HCT116 (cell line): ENCODE results near the gene ZNF512. TPM values are rescaled to one million over a fixed set of nuclear protein-coding genes. Genes with fewer than 3 reads are reported as not detected.

Experiments
- ATAC-seq: fragments of 200-7000 bp; cut with Tn5 transposase; 2 replicates; pipeline ENCODE4 v1.9.1; 2020; ENCODE audit warnings: mild to moderate bottlenecking, moderate library complexity
- BruUV-seq: library from RNA; stranded (reverse); fragments of 400-500 nt; replicated peaks from 2 replicates; lab custom pipeline; 2021; lab: Mats Ljungman, UMichigan
- CTCF ChIA-PET: fragments of 300-600 bp; sonication (Branson Sonifier 250); formaldehyde crosslinking; loops from one replicate; lab custom pipeline; 2021; ENCODE audit warnings: antibody characterized with exemption; lab: Charles Lee
- POLR2A ChIA-PET: fragments of 300-600, 350-600 bp; sonication (Branson Sonifier 250); formaldehyde crosslinking; loops from one replicate; lab custom pipeline; 2021; ENCODE audit warnings: antibody characterized with exemption; lab: Charles Lee
- RAD21 ChIA-PET, 2 experiments: fragments of 300-600 bp; sonication (Branson Sonifier 250); formaldehyde crosslinking; loops; one replicate each; lab custom pipeline; 2023; ENCODE audit warnings: low total read pairs in 2 of 2; ENCODE audit not compliant: uncharacterized antibody in 2 of 2, unreplicated experiment in 2 of 2, low non-redundant PET in 1 of 2; lab: Charles Lee
- DNase-seq: peaks from one replicate; pipeline ENCODE4 v3.0.0-alpha.2; 2010; ENCODE audit warnings: low read depth, low spot score
- H2AFZ ChIP-seq: fragments of 200-600 bp; shearing (Covaris generic), sonication (generic); 2 replicates; pipeline ENCODE4 v1.6.1; 2017; ENCODE audit warnings: low read depth, mixed run types, mixed read lengths, antibody characterized with exemption, low read length; ENCODE audit not compliant: poor library complexity, severe bottlenecking
- H3K27ac ChIP-seq: 2 replicates; pipeline ENCODE4 v1.5.1; 2012; ENCODE audit warnings: low read depth, low read length
- H3K27me3 ChIP-seq: fragments of 200-600 bp; sonication (generic); 2 replicates; pipeline ENCODE4 v1.6.1; 2016; ENCODE audit warnings: mixed run types, low read length, mixed read lengths; ENCODE audit not compliant: insufficient read depth
- H3K36me3 ChIP-seq, 2 experiments: fragments of 200-500 bp in 1 of 2; fragments of 200-600 bp in 1 of 2; sonication (Bioruptor generic) in 1 of 2; sonication (generic) in 1 of 2; 2 replicates each; pipeline versions ENCODE4 v1.5.1 to v1.6.1; 2014 to 2016; ENCODE audit warnings: low read length in 2 of 2, inconsistent platforms in 1 of 2, mixed read lengths in 1 of 2, mixed run types in 1 of 2; ENCODE audit not compliant: insufficient read depth in 2 of 2, control insufficient read depth in 1 of 2
- H3K4me1 ChIP-seq, 2 experiments: fragments of 200-600 bp in 1 of 2; sonication (generic) in 1 of 2; 2 replicates each; pipeline versions ENCODE4 v1.5.1 to v1.6.1; 2012 to 2017; ENCODE audit warnings: low read length in 2 of 2, inconsistent platforms in 1 of 2, mild to moderate bottlenecking in 1 of 2, mixed read lengths in 1 of 2, mixed run types in 1 of 2, moderate library complexity in 1 of 2; ENCODE audit not compliant: insufficient read depth in 2 of 2, control insufficient read depth in 1 of 2
- H3K4me2 ChIP-seq: fragments of 200-600 bp; sonication (generic); 2 replicates; pipeline ENCODE4 v1.6.1; 2017; ENCODE audit warnings: mixed run types, low read length, mixed read lengths
- H3K4me3 ChIP-seq, 2 experiments: fragments of 200-600 bp in 1 of 2; sonication (generic) in 1 of 2; replicated peaks in 1 of 2; 2 replicates each; pipeline ENCODE4 v1.5.1; 2011 to 2016; ENCODE audit warnings: low read length in 2 of 2, control low read depth in 1 of 2, low read depth in 1 of 2, mild to moderate bottlenecking in 1 of 2, mixed read lengths in 1 of 2, mixed run types in 1 of 2
- H3K79me2 ChIP-seq: fragments of 200-600 bp; sonication (generic); 2 replicates; pipeline ENCODE4 v1.6.1; 2017; ENCODE audit warnings: mild to moderate bottlenecking, mixed run types, low read length, moderate library complexity, mixed read lengths; ENCODE audit not compliant: insufficient read depth
- H3K9ac ChIP-seq: fragments of 200-600 bp; sonication (generic); 2 replicates; pipeline ENCODE4 v1.6.1; 2016; ENCODE audit warnings: low read length, mixed read lengths
- H3K9me2 ChIP-seq: fragments of 200-600 bp; sonication (generic), shearing (Covaris generic); 2 replicates; pipeline ENCODE4 v1.6.1; 2017; ENCODE audit warnings: mixed run types, mild to moderate bottlenecking, moderate library complexity; ENCODE audit not compliant: insufficient read depth
- H3K9me3 ChIP-seq, 2 experiments: fragments of 200-500 bp in 1 of 2; fragments of 200-600 bp in 1 of 2; sonication (Bioruptor generic) in 1 of 2; sonication (generic) in 1 of 2; 2 replicates each; pipeline ENCODE4 v1.6.1; 2014 to 2017; ENCODE audit warnings: low read length in 2 of 2, mixed read lengths in 2 of 2, inconsistent platforms in 1 of 2, low read depth in 1 of 2, mild to moderate bottlenecking in 1 of 2, mixed run types in 1 of 2, moderate library complexity in 1 of 2; ENCODE audit not compliant: control insufficient read depth in 1 of 2, insufficient read depth in 1 of 2
- H4K20me1 ChIP-seq: fragments of 200-600 bp; sonication (generic), shearing (Covaris generic); 2 replicates; pipeline ENCODE4 v1.6.1; 2017; ENCODE audit warnings: mixed run types, mild to moderate bottlenecking, moderate library complexity; ENCODE audit not compliant: insufficient read depth
- CBX3 ChIP-seq: IDR thresholded peaks from 2 replicates; pipeline ENCODE4 v1.6.1; 2012; ENCODE audit warnings: low read depth
- CEBPB ChIP-seq: IDR thresholded peaks from 2 replicates; pipeline ENCODE4 v1.6.1; 2012; ENCODE audit warnings: low read depth
- EGR1 ChIP-seq: IDR thresholded peaks from 2 replicates; pipeline ENCODE4 v1.6.1; 2012; ENCODE audit warnings: low read depth
- ELF1 ChIP-seq: IDR thresholded peaks from 2 replicates; pipeline ENCODE4 v1.6.1; 2012; ENCODE audit warnings: low read depth, borderline replicate concordance
- EZH2 ChIP-seq: fragments of 200-600 bp; sonication (generic); IDR thresholded peaks from 2 replicates; pipeline ENCODE4 v1.6.1; 2017; ENCODE audit warnings: antibody characterized with exemption, mixed run types
- EZH2phosphoT487 ChIP-seq: fragments of 200-600 bp; IDR thresholded peaks from 2 replicates; pipeline ENCODE4 v1.6.1; 2018; ENCODE audit warnings: antibody characterized with exemption, borderline replicate concordance
- FOSL1 ChIP-seq: IDR thresholded peaks from 2 replicates; pipeline ENCODE4 v1.6.1; 2012; ENCODE audit warnings: low read depth
- JUND ChIP-seq: IDR thresholded peaks from 2 replicates; pipeline ENCODE4 v1.6.1; 2012
- MAX ChIP-seq: IDR thresholded peaks from 2 replicates; pipeline ENCODE4 v1.6.1; 2012
- POLR2A ChIP-seq: IDR thresholded peaks from 2 replicates; pipeline ENCODE4 v1.7.0; 2011; ENCODE audit warnings: borderline replicate concordance; ENCODE audit not compliant: insufficient read depth, insufficient read length; ENCODE audit errors: extremely low read depth
- POLR2AphosphoS5 ChIP-seq: IDR thresholded peaks from 2 replicates; pipeline ENCODE4 v1.6.1; 2011; ENCODE audit warnings: mild to moderate bottlenecking, low read depth, low read length, moderate library complexity
- RAD21 ChIP-seq: IDR thresholded peaks from 2 replicates; pipeline ENCODE4 v1.6.1; 2012; ENCODE audit warnings: low read depth, mild to moderate bottlenecking
- SP1 ChIP-seq: IDR thresholded peaks from 2 replicates; pipeline ENCODE4 v1.6.1; 2012; ENCODE audit warnings: low read depth
- TCF7L2 ChIP-seq: IDR thresholded peaks from 2 replicates; pipeline ENCODE4 v1.7.0; 2011; ENCODE audit warnings: borderline replicate concordance, inconsistent platforms; ENCODE audit not compliant: insufficient read depth, insufficient read length; ENCODE audit errors: extremely low read depth
- YY1 ChIP-seq: IDR thresholded peaks from 2 replicates; pipeline ENCODE4 v1.6.1; 2011; ENCODE audit warnings: low read length, low read depth, moderate library complexity, mild to moderate bottlenecking; ENCODE audit not compliant: insufficient replicate concordance; ENCODE audit errors: extremely low read depth
- ZFX ChIP-seq: fragments of 450-650 bp; IDR thresholded peaks from 2 replicates; pipeline ENCODE4 v1.6.1; 2017
- intact Hi-C: fragments of 100-400 bp; cut with micrococcal nuclease; formaldehyde crosslinking; loops from 2 replicates; pipeline ENCODE4 v1.10.0; 2022
- total RNA-seq: library from RNA; stranded (reverse); gene quantifications from one replicate; pipeline ENCODE4 v1.2.1, GENCODE V29; 2021; ENCODE audit not compliant: unreplicated experiment
- TF ChIP-seq, protein P1 (sequence below): IDR thresholded peaks from 2 replicates; pipeline ENCODE4 v1.6.1; 2011; ENCODE audit warnings: mild to moderate bottlenecking, low read length, moderate library complexity; ENCODE audit not compliant: insufficient replicate concordance; ENCODE audit errors: extremely low read depth
- TF ChIP-seq, protein P2 (sequence below), 3 experiments: fragments of 200-600 bp in 1 of 3; sonication (generic) in 1 of 3; IDR thresholded peaks in 2 of 3; conservative IDR thresholded peaks in 1 of 3; 2 replicates each; pipeline ENCODE4 v1.5.1; 2012 to 2017; ENCODE audit warnings: low read depth in 2 of 3, low read length in 2 of 3, antibody characterized with exemption in 1 of 3, borderline replicate concordance in 1 of 3, control low read depth in 1 of 3, mild to moderate bottlenecking in 1 of 3, mixed read lengths in 1 of 3, mixed run types in 1 of 3, moderate library complexity in 1 of 3; ENCODE audit not compliant: insufficient read depth in 1 of 3
- TF ChIP-seq, protein P3 (sequence below): IDR thresholded peaks from 2 replicates; pipeline ENCODE4 v1.6.1; 2012; ENCODE audit warnings: low read depth

Gene ZNF512
- total RNA-seq, 1 experiment from 2014 or later, result 33.0 TPM

DNA sequence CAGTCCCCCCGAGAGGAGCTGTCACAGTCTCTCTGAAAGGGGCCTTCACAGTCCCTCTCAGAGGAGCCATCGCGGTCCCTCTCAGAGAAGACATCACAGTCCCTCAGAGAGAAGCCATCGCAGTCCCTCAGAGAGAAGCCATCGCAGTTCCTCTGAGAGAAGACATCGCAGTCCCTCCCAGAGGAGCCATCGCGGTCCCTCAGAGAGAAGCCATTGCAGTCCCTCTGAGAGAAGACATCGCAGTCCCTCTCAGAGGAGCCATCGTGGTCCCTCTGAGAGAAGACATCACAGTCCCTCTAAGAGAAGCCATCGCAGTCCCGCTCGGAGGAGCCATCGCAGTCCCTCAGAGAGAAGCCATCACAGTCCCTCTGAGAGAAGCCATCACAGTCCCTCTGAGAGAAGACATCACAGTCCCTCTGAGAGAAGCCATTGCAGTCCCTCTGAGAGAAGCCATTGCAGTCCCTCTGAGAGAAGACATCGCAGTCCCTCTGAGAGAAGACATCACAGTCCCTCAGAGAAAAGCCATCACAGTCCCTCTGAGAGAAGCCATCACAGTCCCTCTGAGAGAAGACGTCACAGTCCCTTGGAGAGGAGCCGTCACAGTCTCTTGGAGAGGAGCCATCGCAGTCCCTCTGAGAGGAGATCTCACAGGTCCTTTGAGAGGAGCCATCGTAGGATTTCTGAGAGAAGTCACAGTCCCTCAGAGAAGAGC is 1.3 kb upstream of the ZNF512 start:
- BruUV-seq, result no TSS peak
- Histone ChIP-seq H3K27ac (no peak overlapping the region), H3K27me3 (no peaks in the 10 kb centered on the region), H3K9me2 (no peaks in the 10 kb centered on the region), H3K4me3 (no peak overlapping the region), H3K4me1 (peaks cover 0 to 19% of the 10 kb centered on the region in 2 experiments; a peak in 2 of 4 replicates), H4K20me1 (no peaks in the 10 kb centered on the region), H3K79me2 (peaks cover 37% of the 10 kb centered on the region), H3K36me3 (no peaks in the 10 kb centered on the region), H3K4me2 (no peak overlapping the region), H3K9ac (no peak overlapping the region), H3K9me3 (no peaks in the 10 kb centered on the region; a peak in 1 of 4 replicates), H2AFZ (no peak overlapping the region)
- ChIA-PET CTCF (no interaction called here), POLR2A (interaction anchor here (1.3 kb wide), 1 partner anchor 55 kb away, joined by 4 read pairs; no protein-coding TSS in a partner anchor), RAD21 (no interaction called here)
- DNase-seq (no peak), ATAC-seq (no peak)
- intact Hi-C loops, result loop anchor here (10.0 kb wide), 1 partner anchor 157 kb away; the partner anchor contains the start of gene NRBP1
- TF ChIP-seq CEBPB, result no peak
- no peak for TF ChIP-seq FOSL1
- TF ChIP-seq POLR2A, result no peak
- TF ChIP-seq, protein P1, sequence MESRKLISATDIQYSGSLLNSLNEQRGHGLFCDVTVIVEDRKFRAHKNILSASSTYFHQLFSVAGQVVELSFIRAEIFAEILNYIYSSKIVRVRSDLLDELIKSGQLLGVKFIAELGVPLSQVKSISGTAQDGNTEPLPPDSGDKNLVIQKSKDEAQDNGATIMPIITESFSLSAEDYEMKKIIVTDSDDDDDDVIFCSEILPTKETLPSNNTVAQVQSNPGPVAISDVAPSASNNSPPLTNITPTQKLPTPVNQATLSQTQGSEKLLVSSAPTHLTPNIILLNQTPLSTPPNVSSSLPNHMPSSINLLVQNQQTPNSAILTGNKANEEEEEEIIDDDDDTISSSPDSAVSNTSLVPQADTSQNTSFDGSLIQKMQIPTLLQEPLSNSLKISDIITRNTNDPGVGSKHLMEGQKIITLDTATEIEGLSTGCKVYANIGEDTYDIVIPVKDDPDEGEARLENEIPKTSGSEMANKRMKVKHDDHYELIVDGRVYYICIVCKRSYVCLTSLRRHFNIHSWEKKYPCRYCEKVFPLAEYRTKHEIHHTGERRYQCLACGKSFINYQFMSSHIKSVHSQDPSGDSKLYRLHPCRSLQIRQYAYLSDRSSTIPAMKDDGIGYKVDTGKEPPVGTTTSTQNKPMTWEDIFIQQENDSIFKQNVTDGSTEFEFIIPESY, result no peak
- TF ChIP-seq TCF7L2, result no peak
- no peak for TF ChIP-seq EZH2
- no peak for TF ChIP-seq ZFX
- TF ChIP-seq ELF1, result no peak
- TF ChIP-seq MAX, result no peak
- TF ChIP-seq CBX3, result no peak
- no peak for TF ChIP-seq RAD21
- TF ChIP-seq POLR2AphosphoS5, result no peak
- TF ChIP-seq, protein P2, sequence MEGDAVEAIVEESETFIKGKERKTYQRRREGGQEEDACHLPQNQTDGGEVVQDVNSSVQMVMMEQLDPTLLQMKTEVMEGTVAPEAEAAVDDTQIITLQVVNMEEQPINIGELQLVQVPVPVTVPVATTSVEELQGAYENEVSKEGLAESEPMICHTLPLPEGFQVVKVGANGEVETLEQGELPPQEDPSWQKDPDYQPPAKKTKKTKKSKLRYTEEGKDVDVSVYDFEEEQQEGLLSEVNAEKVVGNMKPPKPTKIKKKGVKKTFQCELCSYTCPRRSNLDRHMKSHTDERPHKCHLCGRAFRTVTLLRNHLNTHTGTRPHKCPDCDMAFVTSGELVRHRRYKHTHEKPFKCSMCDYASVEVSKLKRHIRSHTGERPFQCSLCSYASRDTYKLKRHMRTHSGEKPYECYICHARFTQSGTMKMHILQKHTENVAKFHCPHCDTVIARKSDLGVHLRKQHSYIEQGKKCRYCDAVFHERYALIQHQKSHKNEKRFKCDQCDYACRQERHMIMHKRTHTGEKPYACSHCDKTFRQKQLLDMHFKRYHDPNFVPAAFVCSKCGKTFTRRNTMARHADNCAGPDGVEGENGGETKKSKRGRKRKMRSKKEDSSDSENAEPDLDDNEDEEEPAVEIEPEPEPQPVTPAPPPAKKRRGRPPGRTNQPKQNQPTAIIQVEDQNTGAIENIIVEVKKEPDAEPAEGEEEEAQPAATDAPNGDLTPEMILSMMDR (IDR thresholded peaks at IDR 0.05 in 2 of 3, conservative IDR thresholded peaks at IDR 0.05 in 1 of 3; ENCODE audit: borderline replicate concordance in 1 of 3, insufficient read depth in 1 of 3, low read depth in 2 of 3, low read length in 2 of 3), result no peak
- TF ChIP-seq EGR1, result no peak
- no peak for TF ChIP-seq YY1
- no peak for TF ChIP-seq EZH2phosphoT487
- no peak for TF ChIP-seq JUND
- TF ChIP-seq, protein P3, sequence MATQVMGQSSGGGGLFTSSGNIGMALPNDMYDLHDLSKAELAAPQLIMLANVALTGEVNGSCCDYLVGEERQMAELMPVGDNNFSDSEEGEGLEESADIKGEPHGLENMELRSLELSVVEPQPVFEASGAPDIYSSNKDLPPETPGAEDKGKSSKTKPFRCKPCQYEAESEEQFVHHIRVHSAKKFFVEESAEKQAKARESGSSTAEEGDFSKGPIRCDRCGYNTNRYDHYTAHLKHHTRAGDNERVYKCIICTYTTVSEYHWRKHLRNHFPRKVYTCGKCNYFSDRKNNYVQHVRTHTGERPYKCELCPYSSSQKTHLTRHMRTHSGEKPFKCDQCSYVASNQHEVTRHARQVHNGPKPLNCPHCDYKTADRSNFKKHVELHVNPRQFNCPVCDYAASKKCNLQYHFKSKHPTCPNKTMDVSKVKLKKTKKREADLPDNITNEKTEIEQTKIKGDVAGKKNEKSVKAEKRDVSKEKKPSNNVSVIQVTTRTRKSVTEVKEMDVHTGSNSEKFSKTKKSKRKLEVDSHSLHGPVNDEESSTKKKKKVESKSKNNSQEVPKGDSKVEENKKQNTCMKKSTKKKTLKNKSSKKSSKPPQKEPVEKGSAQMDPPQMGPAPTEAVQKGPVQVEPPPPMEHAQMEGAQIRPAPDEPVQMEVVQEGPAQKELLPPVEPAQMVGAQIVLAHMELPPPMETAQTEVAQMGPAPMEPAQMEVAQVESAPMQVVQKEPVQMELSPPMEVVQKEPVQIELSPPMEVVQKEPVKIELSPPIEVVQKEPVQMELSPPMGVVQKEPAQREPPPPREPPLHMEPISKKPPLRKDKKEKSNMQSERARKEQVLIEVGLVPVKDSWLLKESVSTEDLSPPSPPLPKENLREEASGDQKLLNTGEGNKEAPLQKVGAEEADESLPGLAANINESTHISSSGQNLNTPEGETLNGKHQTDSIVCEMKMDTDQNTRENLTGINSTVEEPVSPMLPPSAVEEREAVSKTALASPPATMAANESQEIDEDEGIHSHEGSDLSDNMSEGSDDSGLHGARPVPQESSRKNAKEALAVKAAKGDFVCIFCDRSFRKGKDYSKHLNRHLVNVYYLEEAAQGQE, result no peak
- TF ChIP-seq SP1, result no peak
